C4-2B (cell line): ENCODE results near the gene NBEAL2.

ENCODE experiments used
- ZFX ChIP-seq: fragments of 450-650 bp; IDR thresholded peaks from 2 replicates; pipeline ENCODE4 v1.6.1; 2017
- TF ChIP-seq, protein P1 (sequence below): fragments of 450-650 bp; conservative IDR thresholded peaks from 2 replicates; pipeline ENCODE4 v1.5.1; 2017; ENCODE audit warnings: mild to moderate bottlenecking

DNA sequence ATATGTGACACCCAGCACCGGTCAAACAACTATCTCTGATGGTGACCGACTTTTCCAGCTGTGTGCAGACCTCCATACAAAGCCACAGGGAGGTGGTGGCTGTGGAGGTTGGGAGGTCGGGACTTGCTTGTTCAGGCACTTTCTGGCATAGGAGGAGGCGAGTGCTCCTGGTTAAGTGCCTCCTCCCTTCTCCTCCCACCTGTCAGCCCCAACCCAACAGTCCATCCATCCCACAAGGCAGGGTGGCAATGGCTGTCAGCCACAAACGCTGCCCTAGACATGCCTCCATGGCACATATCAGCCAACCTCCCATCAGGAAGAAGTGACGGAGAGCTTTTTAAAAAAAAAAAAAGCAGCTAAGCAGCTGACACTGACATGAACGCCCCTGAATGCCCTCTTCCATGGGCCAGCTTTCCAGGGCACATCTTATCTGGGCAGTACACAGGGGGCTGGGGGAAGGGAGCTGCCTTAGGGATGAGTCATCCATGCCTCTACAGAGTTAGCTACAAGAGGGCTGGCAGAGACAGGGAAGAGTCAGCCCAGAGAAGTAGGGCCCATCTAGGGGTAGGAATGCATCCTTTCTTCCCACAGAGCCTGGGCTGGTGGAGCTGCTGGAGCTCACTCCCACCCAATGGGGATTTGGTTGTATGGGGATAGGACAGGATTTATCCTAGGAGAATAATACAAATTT lies 44.2 kb upstream of the NBEAL2 start:
- TF ChIP-seq, protein P1, sequence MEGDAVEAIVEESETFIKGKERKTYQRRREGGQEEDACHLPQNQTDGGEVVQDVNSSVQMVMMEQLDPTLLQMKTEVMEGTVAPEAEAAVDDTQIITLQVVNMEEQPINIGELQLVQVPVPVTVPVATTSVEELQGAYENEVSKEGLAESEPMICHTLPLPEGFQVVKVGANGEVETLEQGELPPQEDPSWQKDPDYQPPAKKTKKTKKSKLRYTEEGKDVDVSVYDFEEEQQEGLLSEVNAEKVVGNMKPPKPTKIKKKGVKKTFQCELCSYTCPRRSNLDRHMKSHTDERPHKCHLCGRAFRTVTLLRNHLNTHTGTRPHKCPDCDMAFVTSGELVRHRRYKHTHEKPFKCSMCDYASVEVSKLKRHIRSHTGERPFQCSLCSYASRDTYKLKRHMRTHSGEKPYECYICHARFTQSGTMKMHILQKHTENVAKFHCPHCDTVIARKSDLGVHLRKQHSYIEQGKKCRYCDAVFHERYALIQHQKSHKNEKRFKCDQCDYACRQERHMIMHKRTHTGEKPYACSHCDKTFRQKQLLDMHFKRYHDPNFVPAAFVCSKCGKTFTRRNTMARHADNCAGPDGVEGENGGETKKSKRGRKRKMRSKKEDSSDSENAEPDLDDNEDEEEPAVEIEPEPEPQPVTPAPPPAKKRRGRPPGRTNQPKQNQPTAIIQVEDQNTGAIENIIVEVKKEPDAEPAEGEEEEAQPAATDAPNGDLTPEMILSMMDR, result no peak
- no peak for TF ChIP-seq ZFX
